ENCODE measurements around the gene RARS2. TPM values are rescaled to one million over a fixed set of nuclear protein-coding genes. Genes with fewer than 3 reads are reported as not detected.

RARS2 gene
- total and polyA plus RNA-seq, 2 of the 8 experiments (the other 6 are each of a cell fraction or from before 2014, with no cell fraction given) = 10.2 to 40.5 TPM

- no peak for TF ChIP-seq PHF8 (conservative IDR thresholded peaks at IDR 0.05; ENCODE audit: low read depth, low read length)
- no peak for TF ChIP-seq CHD1 (IDR thresholded peaks at IDR 0.05; ENCODE audit: low read depth, low read length)
- TF ChIP-seq GTF2F1 (IDR thresholded peaks at IDR 0.05; ENCODE audit: borderline replicate concordance, low read depth, low read length) = no peak
Measured at GRCh38 chr6:87501809-87502572, 87.8 kb downstream of the RARS2 start (continued).

All from H1 (cell line).